PFSK-1 (cell line): Measurements from ENCODE around the gene CUX1.

Experiments
- FOXP2 ChIP-seq: optimal IDR thresholded peaks from 2 replicates; pipeline ENCODE3; 2011; ENCODE audit warnings: borderline replicate concordance, control low read depth, inconsistent platforms; ENCODE audit not compliant: insufficient read depth; ENCODE audit errors: extremely low read length, extremely low read depth
- POLR2AphosphoS5 ChIP-seq: IDR thresholded peaks from 2 replicates; pipeline ENCODE4 v1.6.1; 2012; ENCODE audit warnings: low read depth, mild to moderate bottlenecking, control low read depth, low read length, moderate library complexity
- SIN3A ChIP-seq: IDR thresholded peaks from 2 replicates; pipeline ENCODE4 v1.6.1; 2012; ENCODE audit warnings: mild to moderate bottlenecking, low read length, moderate library complexity, borderline replicate concordance; ENCODE audit not compliant: insufficient read depth
- TAF1 ChIP-seq: IDR thresholded peaks from 2 replicates; pipeline ENCODE4 v1.6.1; 2012; ENCODE audit warnings: low read length, control low read depth, borderline replicate concordance; ENCODE audit not compliant: insufficient read depth
- TF ChIP-seq, protein P1 (sequence below), 2 experiments: IDR thresholded peaks; 2 replicates each; pipeline versions ENCODE4 v1.6.1 to v1.8.0; 2011 to 2012; ENCODE audit warnings: low read depth in 2 of 2, low read length in 2 of 2, control low read depth in 1 of 2, inconsistent platforms in 1 of 2, mild to moderate bottlenecking in 1 of 2, moderate library complexity in 1 of 2; ENCODE audit not compliant: insufficient read depth in 1 of 2

Gene CUX1

GRCh38 chr7:102128303-102128702, 310.9 kb downstream of the CUX1 start:
- TF ChIP-seq FOXP2 (no peak), POLR2AphosphoS5 (no peak), SIN3A (no peak), TAF1 (no peak)
- TF ChIP-seq, protein P1, sequence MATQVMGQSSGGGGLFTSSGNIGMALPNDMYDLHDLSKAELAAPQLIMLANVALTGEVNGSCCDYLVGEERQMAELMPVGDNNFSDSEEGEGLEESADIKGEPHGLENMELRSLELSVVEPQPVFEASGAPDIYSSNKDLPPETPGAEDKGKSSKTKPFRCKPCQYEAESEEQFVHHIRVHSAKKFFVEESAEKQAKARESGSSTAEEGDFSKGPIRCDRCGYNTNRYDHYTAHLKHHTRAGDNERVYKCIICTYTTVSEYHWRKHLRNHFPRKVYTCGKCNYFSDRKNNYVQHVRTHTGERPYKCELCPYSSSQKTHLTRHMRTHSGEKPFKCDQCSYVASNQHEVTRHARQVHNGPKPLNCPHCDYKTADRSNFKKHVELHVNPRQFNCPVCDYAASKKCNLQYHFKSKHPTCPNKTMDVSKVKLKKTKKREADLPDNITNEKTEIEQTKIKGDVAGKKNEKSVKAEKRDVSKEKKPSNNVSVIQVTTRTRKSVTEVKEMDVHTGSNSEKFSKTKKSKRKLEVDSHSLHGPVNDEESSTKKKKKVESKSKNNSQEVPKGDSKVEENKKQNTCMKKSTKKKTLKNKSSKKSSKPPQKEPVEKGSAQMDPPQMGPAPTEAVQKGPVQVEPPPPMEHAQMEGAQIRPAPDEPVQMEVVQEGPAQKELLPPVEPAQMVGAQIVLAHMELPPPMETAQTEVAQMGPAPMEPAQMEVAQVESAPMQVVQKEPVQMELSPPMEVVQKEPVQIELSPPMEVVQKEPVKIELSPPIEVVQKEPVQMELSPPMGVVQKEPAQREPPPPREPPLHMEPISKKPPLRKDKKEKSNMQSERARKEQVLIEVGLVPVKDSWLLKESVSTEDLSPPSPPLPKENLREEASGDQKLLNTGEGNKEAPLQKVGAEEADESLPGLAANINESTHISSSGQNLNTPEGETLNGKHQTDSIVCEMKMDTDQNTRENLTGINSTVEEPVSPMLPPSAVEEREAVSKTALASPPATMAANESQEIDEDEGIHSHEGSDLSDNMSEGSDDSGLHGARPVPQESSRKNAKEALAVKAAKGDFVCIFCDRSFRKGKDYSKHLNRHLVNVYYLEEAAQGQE (IDR thresholded peaks at IDR 0.05; ENCODE audit: insufficient read depth in 1 of 2, low read depth in 2 of 2, low read length in 2 of 2): no peak

- TF ChIP-seq SIN3A: no peak
- no peak for TF ChIP-seq TAF1
- TF ChIP-seq FOXP2: no peak
- no peak for TF ChIP-seq POLR2AphosphoS5
- TF ChIP-seq, protein P1 (IDR thresholded peaks at IDR 0.05; ENCODE audit: insufficient read depth in 1 of 2, low read depth in 2 of 2, low read length in 2 of 2): no peak
These were observed 312.4 kb downstream of the CUX1 start for GRCh38 chr7:102129636-102130370.

DNA sequence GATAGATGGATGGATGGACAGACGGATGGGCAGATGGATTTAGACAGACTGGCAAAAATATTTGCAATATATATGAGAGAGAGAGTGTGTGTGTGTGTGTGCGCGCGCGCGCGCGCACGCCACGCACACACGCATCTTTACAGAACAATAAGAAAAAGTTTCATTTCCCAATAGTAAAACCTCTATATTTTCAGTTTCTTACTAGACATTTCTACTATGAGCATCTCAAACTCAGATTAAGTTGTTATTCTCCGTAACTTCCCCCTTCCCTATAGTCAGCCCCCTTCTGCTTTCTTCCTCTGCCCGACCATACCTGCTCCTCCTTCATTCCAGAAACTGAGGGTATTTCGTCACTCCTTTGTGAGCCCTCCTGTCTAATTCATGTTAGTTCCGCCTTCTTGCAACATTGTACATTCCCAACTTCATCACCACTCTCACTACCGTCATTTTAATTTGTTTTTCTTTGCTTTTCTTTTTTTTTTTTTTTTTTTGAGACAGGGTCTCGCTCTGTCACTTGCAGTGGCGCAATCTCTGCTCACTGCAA, 314.9 kb downstream of the CUX1 start:
- TF ChIP-seq POLR2AphosphoS5 (no peak), FOXP2 (no peak), TAF1 (no peak)
- TF ChIP-seq, protein P1 (IDR thresholded peaks at IDR 0.05; ENCODE audit: insufficient read depth in 1 of 2, low read depth in 2 of 2, low read length in 2 of 2): no peak

DNA sequence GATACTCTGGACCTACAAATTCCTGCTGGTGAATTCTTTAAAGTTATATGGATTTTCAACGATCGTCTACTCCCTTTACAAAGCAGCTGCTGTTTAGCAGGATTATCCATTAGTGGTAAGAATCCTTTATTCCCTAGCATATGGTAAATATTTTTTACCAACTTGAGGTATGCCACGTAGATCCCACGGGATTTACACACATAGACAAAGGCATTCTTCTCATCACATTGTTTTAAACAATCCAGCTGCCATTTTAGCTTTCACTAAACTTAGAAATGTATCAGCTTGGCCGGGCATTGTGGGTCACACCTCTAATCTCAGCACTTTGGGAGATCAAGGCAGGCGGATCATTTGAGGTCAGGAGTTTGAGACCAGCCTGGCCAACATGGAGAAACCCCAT, 321.2 kb downstream of the CUX1 start:
- TF ChIP-seq POLR2AphosphoS5 (no peak), SIN3A (no peak), TAF1 (no peak), FOXP2 (no peak)
- TF ChIP-seq, protein P1 (IDR thresholded peaks at IDR 0.05; ENCODE audit: insufficient read depth in 1 of 2, low read depth in 2 of 2, low read length in 2 of 2): no peak
